Stimulated activated CD8-positive, alpha-beta memory T cell treated with anti-CD3 and anti-CD28 coated beads, Interleukin-15, amount 100 ng/mL, for 48 hours (primary cell): ENCODE measurements around the gene TMEM41A.
A peak's percentile ranks its signal among the peaks of the same experiment; 100 is the strongest.

ENCODE experiments used
- DNase-seq, 2 donors: peaks; one replicate each; pipeline ENCODE4 v3.0.0-alpha.2; 2020; ENCODE audit warnings: low read depth in 2 of 2

TMEM41A gene

DNA sequence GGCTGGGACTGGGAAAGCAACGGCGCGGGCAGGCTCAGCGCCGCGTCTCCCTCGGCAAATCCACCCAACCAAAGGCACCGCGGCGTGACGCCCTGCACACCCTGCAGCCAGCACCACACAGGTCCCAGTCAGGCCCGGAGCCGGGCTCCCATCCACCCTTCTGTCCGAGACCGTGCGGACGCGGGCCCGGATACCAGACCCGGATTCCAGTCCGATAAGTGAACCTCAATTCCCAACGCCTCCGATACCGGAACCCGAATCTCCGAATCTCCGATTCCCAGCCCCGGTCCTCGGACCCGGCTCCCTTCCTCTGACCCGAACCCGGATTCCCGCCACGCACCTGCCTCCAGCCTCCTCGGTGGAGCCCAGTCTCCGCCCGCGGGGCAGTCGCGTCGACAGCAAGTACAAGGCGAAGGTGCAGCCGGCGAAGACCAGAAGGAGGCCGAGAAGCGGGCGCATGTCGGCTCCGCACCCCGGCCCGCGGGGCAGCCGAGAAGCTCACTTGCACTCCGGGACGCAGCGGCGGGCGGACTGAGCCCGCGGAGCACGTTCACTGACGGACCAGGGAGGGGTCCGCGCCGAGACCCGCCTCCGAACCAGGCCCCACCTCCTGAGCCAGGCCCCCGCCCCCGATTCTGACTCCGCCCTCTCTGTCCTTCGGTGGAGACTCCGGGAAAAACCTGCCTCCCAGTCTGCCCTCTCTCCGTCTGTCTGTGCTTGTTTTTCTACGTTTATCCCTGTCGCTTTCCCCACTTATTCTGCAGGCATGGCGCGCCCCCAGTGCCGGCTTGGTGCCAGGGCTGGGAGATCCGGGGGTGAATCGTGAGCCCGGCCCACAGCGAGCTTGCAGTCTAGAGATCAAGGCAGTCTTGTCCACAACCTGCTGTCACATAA is at the start of gene TMEM41A:
Gene TMEM41A (minus strand): TSS at position 533 of the 894 bp plus-strand sequence. CDS start 74 bp downstream, at position 459.
- peak; percentile 80 to 87 for DNase-seq

DNA sequence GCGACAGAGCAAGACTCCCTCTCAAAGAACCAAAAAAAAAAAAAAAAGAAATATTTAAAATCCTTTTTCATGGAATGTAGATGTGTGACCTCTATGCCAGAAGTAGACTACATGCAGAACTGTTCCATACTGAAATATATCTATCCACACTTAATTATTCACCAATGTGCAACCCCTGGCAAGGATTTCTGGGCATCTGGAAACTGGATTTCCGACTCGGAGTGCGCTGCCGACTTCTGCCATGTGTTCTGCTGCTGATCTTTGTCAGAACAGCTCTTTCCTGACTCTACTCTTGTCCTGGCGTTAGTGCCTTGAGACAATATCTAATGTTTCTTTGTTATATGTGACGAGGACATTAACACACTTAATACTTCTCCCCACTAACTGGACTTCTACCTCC is 41.9 kb upstream of the TMEM41A start:
- no peak for DNase-seq

DNA sequence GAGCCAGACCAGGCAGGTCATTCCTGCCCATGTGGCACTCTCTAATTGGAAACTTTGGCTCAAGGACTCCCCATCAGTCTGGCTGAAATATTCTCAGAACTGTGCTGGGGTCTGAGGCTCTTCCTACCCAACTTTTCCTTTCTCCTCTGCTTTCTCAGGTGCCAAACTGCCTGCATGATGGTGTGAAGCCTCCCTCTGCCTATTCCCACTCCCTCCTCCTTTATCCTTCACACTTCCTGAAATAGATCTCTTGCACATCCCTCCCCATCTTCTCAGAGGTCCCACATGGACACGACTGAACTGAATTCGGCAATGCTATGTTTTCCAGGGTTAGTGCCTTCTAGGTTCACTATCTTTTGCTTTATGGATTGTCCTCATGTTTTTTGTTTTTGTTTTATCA is 41.1 kb upstream of the TMEM41A start:
- DNase-seq, result no peak

DNA sequence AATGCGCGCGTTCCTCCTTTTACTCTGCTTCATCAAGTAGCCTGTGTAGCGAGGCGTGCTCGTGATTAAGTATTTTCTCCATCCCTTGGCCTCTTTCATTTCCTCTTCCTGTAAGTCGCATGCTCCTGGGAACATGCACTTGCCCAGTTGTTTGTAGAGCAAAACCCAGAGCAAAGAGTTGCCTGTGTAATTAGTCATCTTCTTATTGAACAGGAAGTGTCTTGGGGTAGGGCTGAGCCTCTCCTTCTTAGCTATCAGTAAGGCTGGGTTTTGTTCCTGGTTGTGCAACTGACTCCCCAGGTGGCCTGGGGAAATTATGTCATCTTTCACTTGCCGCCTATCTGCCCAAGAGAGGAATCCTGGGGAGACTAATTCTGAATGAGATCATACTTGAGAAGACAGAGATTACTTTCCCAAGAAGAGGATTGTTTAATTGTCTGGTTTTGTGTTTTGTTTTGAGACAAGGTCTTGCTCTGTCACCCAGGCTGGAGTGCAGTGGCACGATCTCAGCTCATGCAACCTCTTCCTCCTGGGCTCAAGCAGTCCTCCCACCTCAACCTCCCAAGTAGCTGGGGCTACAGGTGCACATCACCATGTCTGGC is 38.6 kb upstream of the TMEM41A start:
- peak; percentile 1 to 40 for DNase-seq

DNA sequence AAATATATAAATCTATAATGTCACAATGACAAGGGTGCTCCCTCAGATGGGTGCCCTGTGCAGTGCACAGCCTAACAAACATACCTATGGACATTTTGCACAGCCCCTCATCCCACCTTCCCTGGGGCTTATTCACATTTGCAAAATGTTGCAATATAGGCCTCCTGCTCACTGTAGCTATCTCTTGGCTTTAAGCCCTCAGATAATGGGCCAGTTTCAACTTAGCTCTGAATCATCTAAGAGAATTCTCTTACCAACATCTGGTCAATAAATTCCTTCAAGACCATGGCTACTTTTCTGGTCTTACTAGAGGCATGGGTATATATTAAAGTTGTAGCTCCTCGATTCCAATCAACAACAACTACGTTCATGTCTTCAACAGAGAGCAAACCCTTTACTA is 35.7 kb upstream of the TMEM41A start:
- no peak for DNase-seq

DNA sequence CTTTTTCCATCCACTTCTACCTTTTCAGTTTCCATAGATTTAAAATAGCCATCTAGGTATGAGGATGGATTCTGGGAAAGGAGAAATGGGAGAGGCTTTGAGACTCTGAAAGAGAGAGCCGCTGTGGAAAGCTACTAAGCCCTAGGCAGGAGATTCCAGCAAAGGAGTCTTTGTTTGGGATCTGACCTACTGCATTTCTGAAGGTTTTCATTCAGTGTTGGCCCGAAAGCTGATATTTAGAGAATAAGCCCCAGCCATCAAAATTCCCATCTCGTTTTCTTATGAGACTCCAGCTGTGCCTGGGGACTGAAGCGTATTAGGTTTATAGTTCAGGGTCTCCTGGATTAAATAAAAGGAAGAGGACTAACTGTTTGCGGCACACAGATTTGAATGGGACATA is 34.1 kb upstream of the TMEM41A start:
- DNase-seq, result no peak

DNA sequence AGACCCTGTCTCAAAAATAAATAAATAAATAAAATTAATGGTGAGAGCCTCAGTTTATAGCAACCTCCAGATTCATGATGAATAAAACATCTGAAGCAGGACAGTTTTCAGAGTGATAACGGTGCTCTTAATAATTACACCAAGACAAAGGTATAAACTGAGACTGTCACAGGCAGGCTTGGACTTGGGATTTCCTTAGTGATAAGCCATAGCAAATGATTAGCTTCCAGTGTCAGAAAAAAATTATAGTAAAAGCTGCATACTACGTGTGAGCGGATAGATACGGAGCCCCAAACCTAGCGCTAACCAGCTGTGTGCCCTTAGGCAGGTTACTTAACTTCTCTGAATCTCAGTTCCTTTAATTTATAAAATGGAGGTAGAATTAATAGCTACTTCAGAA is 32.0 kb upstream of the TMEM41A start:
- DNase-seq, result no peak

DNA sequence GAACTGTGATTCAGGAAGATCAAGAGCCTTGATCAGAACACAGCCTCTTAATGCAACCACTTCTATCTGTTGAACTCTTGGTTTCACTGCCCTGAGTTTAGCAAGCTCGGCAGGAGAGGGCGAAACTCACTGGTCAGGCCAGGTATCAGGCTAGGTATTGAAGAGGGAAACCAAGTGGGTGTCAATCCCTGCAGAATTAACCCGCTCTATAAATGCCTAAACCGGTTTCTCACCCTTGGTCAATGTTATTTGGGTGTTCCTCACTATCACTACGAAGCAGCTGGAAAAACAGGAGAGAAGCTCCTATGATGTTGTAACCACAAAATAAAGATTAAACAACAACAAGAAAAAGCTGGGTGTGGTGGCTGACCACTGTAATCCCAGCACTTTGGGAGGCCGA is 29.7 kb upstream of the TMEM41A start:
- no peak for DNase-seq

DNA sequence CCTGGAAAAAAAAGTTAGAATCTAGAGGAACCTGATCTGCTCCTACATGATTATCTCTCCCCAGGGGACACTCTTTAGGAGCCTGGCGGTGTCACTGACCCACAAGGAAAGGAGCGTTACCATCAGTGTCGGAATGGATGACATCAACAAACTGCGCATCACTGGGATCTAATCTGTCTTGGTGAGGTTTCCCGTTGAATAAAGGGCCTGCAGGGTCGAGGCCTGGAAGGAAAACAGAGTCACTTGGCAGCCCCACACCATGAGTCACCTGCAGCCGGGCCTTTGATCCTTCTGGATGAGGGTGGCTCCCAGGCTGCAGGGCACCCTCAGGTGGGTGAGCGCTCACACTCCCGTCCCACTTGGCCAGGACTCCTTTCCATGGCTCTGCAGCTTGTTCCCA is 28.5 kb upstream of the TMEM41A start:
- DNase-seq, result no peak

DNA sequence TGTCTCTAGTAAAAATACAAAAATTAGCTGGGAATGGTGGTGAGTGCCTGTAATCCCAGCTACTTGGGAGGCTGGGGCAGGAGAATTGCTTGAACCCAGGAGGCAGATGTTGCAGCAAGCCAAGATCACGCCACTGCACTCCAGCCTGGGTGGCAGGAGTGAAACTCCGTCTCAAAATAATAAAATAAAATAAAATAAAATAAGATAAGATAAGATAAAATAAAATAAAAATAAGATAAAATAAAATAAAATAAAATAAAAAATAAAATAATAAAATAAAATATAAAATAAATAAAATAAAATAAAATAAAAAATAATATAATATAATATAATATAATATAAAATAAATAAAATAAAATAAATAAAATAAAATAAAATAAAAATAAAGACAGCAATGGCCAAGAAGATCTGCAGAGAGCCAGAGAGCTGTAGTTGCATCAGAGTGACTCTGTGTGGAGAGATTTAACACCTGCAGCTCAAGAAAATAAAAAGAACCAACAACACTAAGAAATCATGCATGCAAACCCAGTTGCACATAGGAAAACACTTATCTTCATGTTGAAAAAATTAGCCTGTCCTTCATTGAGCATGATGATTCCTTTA is 27.6 kb upstream of the TMEM41A start:
- no peak for DNase-seq

DNA sequence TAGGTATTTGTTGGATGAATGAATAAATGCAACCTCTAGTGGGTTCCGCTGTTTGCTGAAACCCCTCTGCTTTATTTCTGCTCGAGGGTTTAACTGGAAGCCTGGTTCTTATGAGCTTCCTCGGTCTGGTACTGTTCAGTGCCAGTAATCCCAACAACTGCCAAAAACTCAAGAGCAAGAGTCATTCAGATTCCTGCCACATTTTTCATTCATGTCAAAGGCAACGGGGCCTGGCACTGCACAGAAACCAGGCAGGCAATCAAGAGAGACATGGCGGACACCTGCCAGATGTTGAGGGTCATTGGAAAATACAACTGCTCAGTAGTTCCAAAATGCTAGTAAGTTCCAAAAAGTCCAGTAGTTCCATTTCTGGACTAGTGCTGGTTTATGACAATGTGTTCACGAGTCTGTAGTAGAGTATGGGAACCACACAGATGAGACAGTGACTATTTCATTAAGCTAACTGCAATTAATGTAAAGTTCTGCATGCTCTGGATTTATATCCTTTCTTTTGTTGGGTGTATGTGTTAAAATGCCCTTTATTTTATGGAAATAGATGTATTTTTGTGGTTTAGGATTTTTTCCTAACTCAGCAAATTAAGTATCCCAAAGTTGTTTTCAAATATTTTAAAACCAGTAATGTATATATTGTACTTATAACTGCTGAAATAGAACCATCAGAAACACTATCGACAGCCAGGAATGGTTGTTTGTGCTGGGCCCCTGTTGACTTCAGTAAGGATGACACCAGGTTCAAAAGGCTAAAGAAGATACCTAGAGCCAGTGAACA is 22.7 kb upstream of the TMEM41A start:
- no peak for DNase-seq

DNA sequence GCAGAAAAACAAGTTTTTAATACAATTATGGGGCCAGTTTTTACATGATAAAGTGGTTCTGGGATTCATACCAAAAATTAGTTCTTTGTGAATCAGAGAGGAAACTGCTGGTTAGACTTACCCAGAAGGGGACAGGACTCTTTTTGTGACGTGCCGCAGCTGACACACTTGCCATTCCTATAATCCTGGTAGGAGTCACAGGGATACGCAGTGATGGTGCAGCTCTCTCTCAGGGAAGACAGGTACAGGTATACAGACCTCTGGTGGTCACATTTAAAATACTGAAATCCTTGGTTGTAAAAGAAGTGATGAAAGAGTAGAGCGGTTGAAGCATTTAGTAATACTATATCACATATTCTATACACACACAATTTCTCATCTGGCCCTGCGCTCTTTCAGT is 20.2 kb upstream of the TMEM41A start:
- DNase-seq, result no peak

DNA sequence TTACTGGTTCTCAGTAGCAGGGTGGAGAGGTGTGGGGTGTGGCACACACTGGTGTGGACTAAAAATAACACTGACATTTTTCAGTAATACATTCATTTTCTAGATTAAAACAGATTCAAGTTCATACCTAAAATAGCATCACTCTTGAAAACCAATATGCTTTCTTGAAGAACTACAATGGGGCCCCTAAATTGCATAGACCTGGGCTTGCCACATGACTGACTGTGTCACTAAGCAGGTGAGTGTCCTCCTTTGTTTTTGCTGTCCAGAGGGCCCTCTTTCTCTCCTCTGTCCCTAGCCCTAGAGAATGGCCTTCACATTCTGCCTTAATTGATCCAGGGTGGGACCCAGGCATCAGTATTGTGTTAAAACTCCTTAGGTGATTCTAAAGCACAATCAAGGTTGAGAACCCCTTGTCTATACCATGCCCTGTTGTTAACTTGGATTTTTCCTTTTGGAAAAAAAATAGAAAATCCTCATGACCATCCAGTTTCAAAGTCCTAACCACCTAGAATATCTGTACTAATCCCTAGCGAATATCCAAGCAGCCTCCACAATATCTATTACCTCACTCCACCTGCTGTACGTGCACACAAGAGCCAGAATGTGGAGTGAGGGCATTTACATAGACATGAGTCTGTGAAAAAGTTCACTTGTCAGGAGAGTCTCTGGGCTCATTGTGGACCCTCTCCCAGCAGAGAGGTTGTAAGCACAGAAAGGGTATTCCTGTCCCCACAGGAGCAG is 18.7 kb upstream of the TMEM41A start:
- DNase-seq, result no peak

DNA sequence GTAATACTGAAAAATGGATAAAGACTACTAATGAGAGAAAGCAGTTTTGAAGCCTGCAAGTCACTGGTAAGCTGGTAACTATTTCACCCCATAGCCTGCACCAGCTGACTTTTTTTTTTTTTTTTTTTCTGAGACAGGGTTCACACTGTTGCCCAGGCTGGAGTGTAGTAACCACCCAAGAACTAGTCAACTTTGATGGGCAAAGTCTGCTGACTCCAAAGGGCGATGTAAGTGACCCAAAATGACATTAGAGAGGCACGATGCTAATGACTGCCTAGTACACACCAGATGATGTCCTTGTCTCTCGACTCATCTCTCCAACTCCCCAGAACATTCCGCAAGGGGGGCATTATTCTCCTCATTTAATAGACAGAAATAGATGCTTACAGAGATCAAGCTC is 12.9 kb upstream of the TMEM41A start:
- DNase-seq, result no peak

DNA sequence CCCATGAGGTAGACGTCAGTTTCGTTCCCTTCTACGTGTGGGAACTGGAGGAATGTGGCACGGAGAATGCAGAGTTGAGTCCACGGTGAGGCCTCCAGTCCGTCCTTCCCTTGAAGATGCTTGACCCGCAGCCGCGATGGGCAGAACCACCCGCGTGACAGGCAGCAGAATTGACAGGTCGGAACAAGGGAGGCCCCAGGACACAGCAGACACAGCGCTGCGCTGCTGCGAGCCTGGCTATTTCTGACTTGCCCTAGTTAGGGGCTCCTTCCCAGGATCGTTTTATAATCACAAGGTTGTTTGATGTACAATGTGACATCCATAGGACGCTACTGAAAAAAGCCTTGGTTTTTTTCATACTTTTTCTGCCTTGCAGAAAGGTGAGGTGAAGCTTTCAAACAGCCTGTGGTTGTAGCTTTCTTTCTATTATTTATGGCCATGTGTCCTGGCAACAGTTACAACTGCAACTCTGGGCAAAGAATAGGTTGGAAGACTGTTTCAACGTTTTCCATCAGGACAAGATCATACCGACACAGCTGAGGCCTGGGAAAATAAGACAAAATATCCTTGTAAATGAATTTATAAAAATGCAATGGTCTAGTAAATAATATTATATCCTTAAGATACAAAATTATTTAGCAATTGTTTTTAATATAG is 9.6 kb upstream of the TMEM41A start:
- DNase-seq, result no peak

DNA sequence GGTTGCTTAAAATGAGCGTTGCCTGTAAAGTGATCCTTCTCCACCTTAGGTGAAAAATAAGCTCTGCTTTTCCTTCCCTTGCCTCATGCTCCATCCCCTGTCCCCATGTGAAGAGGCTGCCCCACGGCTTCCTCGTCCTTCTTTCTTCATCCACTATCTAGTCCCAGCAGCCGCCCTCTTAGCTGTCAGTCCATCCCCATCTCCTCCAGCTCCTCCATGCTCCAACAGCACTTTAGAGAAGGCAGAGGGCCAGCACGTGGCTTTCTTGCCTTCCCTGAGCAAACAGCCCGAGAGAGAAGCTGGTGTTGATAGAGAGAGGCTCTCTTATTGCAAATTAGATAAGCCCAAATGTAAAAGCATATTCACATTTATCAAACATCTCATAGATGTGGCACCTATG is 9.0 kb upstream of the TMEM41A start:
- no peak for DNase-seq

DNA sequence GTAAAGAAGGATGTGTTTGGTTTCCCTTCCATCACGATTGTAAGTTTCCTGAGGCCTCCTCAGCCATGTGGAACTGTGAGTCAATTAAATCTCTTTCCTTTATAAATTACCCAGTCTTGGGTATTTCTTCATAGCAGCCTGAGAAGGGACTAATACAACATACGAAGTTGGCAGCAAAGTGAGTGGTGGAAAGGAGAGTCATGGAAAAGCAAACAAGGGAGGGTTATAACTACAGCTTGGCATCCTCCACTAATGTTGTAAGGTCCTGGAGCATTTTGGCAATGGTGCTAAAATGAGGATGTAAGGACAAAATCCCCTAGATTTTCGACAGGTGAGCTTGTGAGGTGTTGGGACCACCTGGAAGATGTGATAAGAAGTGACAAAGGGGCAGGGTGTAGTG is 5.8 kb upstream of the TMEM41A start:
- no peak for DNase-seq

DNA sequence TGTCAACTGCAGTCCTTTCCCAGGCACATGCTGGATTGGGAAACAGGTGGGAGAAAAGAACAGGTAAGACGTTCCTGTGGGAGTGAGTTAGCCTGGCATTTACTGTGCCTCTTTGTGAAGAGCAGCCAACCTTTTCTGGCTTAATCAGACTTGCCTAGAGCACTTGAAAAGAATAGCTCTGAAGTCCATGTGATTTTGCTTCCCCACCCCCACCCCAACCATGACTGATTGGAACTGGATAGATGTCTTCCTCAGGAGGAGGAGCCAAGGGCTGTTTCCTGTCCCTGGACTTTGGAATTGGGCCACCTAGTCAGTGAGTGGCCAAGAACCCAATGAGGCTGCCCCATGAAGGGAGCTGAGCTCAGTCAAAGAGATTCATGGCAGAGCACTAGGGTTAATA is 4.7 kb upstream of the TMEM41A start:
- no peak for DNase-seq

DNA sequence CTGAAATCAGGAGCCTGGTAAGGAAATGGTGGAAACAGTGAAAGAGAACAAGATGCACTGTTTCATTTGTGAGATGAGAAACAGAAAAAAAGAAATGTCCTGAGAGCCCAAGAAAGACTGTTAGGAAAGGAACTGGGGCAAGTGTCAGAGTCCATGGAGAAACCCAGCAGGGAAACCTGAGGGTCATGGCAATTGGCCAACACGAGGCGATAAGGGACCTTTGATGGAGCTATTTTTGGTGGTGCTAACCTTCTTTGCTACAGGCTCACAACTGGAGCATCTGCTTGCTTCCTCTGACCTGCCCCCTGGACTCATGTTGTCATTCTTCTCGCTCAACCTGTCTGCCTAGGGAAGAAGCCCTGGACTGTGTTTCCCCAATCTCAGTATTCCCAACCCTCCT is 4.2 kb upstream of the TMEM41A start:
- DNase-seq, result no peak

DNA sequence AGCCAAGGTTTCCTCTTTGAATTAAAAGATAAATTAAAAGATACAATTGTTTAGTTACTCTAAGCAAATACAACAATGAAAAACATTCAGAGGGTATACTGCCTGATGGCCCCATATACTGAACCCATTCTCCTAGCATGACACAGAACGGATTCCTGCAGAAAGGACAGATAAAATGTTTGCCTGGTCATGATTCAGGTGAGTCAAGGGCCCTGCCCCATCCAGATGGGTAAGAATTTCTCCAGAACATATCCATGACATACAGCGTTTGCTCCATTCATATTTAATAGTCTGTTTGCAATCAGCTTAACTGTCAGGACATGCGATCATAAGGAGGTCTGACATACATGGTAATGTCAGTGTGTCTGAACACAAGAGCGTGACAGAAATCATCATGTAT is 8.6 kb downstream of the TMEM41A start:
- no peak for DNase-seq

DNA sequence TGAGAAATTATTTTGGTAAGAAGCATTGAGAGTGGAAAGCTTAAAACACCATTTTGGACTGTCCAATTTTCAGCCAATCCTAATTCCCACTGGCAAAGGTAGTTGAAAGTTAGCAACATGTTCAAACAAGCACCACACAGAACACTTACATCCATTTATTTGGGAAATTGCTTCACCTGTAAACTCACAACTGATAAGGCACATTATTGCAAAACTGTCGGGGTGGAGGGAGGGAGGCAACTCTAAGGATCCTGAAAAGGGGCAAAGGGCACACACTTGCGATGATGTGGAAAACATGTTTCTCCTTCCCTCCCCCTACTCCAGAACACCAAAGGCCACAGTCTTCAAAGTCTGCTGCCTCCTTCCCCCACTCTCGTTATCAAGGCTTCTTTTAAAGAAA is 9.4 kb downstream of the TMEM41A start:
- DNase-seq, result no peak
